ENCODE measurements around the gene SLC6A13.

DNA sequence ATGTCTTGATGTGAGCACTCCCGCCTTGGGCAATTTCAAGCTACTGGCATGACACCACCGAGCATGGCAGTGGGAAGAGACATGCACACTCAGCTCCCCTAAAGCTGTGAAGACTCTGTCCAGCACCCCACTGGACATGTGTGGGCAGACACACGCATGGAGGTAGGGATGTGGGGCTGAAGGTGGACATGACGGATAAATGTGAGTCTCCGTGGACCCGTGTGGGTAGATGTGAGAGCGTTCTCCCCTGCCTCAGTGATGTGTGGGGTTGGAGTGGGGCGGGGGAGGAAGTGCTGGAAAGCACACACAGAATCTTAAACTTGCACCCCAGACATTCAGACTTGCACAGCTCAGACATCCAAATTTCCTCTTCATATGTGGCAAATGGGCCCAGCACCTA lies 61.3 kb downstream of the SLC6A13 start:
- no peak for TF ChIP-seq YBX1 (IDR thresholded peaks at IDR 0.05)
- no peak for TF ChIP-seq POLR2A (IDR thresholded peaks at IDR 0.05; ENCODE audit: low read depth, low read length)
